GM21737 (cell line): ENCODE data around the gene GEN1.
A peak's percentile ranks its signal among the peaks of the same experiment; 100 is the strongest.

Experiments used
- ATAC-seq: cut with Tn5 transposase; IDR thresholded peaks from one replicate; pipeline ENCODE4 v1.9.1; 2021; ENCODE audit warnings: mild to moderate bottlenecking, moderate library complexity; ENCODE audit not compliant: unreplicated experiment

The GEN1 gene

DNA sequence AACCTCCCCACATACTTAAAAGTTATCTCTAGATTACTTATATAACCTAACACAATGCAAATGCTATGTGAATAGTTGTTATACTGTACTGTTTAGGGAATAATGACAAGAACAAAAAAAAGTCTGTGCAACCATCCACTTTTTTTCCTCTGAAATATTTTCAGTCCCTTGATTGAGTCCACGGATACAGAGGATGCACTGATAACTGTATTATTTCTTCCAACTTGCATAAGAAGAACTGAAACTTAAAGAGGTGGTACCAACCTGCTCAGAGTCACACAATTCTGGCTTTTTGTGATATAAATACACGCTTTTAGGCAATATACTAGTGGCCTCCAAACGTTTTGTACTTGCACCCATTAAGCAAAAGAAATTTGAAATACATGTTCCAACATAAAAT lies 1.7 kb upstream of the GEN1 start:
- ATAC-seq: peak; percentile 12

DNA sequence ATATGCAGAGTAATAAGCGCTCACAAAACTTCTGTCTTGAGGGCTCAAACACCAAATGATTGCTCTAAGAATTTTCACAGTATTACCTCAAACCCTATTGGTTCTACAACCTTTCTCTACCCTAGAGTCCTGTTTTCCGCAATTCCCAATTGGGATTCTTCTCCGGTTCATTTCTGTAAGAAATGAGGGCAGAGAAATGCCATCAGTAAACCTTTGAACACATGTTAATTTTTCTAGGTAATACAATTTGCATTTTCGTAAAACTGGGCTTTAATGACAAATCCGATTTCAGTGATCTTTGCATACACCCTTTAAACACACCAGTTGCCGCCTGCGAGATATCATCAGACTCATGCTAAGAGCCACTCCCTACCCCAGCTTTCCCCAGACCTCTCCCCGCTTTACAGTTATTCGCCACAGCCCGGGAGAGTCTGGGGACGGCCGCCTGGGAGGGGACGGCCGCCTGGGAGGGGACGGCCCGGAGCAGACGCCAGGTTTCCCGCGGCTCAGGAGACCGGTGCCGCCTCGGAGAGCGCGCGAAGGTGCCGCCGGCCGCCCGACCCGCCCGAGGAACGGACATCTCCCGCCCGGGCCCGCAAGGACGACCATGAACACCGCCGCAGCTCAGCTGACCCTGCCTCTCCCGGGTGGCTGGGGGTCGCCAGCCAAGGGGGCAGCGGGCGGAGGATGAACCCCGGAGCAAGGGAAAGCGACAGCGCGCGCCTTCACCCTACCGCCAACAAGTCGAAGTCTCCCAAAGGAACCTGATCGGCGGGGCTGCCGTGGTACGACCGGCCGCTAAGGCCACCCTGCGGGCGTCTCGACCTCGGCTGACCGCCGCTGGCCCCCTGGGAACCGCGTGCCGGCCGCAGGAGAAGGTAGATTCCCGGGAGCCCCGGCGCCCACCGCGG lies 791 bp upstream of the GEN1 start:
- ATAC-seq: peak; percentile 29

DNA sequence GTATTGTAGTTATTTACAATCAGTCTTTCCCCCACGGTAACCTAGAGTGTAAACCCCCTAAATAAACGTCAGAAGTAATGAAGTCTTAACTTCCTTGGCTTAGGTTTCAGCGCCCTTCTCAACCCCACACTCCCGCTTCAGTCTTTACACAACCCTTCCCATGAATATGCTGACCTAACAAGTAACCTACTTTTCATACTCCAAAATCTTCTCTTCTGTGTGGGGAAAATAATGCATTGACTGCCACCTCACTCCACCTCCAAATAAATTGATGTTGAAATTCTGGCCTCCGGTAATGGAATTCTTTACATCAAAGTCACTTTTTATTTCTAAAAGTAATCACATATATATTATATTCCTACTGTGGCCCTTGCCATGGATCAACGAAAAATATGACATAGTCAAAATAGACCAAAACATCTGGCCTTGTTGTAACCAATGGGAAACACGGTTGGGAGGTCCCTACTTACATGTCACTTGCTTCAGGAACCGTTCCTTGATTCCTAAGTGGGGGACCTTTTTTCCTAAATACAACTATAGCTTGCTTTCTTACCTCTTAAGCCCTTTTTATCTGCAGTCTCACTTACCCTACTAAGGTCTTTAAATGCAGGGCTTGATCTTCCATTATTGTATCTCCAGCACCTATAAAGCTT lies 961 bp downstream of the GEN1 start:
- ATAC-seq: no peak

DNA sequence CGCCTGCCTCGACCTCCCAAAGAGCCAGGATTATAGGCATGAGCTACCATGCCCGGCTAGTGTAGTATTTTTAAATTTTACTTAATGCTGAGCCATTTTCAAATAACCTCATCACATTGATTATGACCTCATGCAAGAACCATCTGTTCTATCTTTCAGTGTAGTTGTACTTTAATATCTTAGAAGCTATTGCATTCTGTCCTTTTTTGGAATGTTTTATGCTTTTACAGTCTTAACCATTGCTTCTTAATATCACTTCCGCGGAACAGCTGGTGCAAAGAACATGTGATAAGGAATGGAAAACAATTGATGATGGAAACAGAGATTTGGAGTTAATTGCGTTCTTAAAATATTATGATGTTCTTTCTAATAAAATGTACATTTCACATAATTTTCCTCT lies 2.7 kb downstream of the GEN1 start:
- no peak for ATAC-seq

DNA sequence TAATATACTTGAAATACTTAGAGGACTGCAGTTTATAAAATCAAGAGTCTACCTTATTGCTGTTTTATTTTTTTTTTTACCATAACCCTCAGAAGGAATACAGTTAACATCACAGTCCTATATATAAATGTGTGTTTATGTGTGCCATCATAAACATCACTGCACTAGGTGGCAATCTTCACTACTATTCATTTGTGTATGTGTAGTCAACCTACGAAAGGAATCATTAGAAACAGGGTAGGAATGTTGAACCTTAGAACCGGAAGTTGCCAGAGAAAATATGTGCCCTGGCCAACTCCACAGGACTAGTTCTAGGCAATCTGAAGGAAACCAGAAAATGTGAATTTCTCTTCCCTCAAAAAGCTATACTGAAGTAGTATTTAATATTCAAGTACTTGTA lies 3.4 kb downstream of the GEN1 start:
- no peak for ATAC-seq

DNA sequence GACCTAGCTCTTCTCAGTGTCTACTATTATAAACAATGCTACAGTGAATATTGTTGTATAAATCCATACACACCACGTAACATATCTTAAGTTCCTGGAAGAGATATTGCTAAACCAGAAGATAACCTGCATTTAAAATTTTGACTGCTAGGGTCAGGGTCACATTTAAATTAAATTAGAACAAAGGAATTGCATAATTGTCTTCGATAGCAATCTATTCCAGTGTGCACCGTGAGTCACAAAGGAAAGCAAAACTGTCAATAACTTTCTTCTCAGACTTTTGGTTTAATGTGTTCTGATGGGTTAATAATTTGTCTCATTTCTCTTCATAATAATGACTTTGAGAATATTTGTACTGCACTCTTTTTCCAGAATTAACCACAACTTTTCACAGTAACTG lies 4.2 kb downstream of the GEN1 start:
- no peak for ATAC-seq

DNA sequence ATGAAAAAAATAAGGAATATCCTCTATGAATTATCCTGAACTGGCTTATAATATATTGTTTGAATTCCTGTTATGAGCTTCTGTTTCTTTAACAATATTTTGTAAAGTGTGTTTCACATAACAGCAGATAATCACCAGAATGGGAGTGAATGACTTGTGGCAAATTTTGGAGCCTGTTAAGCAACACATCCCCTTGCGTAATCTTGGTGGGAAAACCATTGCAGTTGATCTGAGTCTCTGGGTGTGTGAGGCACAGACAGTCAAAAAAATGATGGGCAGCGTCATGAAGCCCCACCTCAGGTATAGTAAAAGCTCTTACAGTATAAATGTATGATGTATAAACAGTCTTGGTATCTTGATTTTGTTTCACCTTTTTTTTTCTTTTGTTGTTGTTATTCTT lies 5.9 kb downstream of the GEN1 start:
- ATAC-seq: no peak

DNA sequence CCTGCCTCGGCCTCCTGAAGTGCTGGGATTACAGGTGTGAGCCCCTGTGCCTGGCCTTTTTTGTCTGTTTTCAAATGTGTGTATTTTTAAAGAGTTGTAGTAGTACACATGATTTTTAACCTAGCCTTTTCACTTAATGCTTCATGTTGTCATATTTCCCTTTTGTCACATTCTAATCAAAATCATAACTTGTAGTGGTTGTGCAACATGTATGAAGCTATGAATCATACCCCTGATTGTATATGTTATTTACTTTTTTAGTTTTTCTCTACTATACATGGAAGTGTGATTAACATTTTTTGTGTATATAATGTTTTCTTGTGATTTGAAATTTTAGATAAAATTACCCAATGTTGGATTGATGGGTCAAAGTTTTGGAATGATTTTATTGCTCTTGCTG lies 8.5 kb downstream of the GEN1 start:
- no peak for ATAC-seq

DNA sequence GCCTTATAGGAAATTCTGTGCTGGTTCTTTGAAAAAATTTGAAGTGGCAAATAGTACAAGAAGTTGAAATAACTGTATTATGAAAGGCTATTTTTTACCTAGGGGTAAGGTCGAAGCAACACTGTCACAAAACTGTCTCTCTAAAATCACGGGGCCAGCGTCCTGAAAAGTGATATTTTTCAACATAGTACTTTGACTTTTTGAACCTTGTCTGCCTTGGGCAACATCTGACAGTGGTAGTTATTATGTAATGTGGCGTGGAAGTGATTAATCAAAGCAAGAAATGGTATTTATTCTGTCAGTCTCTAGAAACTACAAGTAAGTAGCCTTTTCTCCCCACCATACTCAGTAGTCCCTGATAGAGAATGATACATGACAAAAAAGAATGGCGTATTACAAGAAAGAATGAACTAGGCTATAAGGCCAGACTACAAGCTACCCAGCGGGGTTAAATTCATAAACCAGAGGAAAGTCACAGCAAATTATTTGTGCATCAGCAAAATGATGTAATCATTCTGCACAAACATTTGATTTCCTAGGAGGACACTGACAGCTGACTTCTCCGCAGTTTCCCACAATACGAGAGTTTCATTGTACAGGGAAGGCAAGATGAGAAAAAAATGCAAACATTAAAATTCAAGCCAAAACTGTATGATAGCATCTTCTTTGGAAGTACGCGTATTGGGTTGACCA lies 9.8 kb downstream of the GEN1 start:
- no peak for ATAC-seq

DNA sequence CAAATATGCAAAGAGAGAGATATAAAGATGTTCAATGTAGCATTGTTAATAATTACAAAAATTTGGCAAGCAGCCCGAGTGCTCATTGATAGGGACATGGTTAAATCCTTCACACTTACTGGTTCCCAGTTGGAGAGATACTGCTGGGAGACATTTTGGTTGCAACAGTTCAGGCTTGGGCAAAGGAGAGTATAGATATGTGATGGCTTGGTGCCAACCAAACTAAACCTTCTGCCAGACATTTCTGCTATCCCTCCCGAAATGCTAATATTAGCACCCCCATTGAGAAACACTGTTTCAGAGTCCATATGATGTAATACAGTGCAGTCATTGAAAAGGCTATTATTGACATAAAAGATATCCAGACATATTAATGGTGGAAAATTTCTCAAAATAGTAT lies 11.5 kb downstream of the GEN1 start:
- ATAC-seq: no peak

DNA sequence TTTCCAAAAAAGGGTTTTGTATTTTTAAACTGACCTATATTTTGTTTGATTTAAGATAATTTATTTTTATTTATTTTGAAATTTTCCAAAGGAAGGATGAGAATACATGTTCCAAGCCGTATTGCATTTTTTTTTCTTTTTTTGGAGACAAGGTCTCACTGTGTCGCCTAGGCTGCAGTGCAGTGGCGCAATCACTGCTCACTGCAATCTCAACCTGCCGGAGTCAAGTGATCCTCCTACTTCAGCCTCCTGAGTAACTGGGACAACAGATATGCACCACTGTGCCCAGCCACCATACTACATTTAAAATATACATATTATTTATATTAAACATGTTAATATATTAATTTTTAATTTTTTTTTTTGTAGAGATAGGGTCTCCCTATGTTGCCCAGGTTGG lies 15.0 kb downstream of the GEN1 start:
- ATAC-seq: no peak

DNA sequence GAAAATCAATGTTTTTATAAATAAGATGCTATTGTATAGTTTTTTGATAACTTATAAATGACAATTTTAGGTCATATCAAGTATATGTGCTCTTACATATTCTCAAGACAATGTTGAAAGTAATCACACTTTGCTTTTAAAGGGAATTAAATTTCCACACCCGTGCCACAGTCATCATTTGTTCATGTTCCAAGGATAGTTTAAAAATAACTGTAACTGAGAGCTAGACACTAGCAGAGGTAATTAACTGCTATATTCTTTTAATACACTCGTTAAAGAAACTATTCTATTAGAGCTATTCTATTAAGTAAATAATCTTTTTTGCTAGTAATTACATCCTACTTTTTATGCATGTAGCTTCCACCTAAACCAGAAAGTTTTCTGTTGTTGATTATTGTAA lies 18.0 kb downstream of the GEN1 start:
- ATAC-seq: no peak

DNA sequence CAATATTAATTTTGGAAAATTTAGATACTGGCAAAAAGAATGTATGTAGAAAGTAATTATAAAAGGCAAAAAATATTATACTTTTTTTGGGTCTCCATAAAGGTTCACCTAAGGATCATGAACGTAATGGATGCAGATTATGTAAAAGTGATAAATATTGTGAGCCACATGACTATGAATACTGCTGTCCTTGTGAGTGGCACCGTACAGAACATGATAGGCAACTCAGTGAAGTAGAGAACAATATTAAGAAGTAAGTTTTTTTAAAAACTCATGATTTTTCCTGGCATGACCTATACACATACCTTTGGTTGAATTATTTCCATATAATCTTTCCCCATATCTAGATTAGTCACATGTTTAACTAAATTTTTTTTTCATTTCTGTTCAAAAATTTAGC lies 18.6 kb downstream of the GEN1 start:
- no peak for ATAC-seq

DNA sequence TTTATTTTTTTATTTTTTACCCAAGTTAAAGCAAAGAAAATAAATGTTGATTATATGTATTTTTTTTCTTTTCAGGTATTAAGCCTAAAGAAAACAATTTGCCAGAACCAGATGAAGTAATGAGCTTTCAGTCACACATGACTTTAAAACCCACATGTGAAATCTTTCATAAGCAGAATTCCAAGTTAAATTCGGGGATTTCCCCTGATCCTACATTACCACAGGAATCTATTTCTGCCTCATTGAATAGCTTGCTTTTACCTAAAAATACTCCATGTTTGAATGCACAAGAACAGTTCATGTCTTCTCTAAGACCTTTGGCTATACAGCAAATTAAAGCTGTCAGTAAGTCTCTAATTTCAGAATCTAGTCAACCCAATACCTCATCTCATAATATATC lies 26.6 kb downstream of the GEN1 start:
- no peak for ATAC-seq

DNA sequence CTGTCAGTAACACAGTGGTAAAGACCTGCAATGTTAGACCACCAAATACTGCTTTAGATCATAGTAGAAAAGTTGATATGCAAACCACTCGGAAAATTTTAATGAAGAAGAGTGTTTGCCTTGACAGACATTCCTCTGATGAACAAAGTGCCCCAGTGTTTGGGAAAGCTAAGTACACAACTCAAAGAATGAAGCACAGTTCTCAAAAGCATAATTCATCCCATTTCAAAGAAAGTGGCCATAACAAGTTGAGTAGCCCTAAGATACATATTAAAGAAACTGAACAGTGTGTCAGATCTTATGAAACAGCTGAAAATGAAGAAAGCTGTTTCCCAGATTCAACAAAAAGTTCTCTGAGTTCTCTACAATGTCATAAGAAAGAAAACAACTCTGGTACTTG lies 27.5 kb downstream of the GEN1 start:
- no peak for ATAC-seq

DNA sequence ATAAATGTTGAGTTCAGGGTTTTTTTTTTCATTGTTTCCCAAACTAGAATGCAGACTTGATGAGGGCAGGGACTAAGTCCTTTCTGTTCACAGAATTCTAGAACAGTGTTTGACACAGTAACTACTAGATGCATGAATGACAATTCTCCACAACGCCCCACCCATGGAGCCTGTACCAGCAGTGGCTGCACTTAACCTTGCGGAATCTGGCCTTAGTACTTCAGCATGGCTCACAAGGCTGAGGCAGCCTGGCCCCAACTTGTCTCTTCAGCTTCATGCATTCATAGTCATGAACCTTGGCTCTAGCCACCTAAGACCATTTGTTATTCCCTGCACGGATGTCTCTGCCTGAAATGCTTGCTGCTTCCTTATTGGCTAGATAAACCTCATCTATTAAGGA lies 32.8 kb downstream of the GEN1 start:
- no peak for ATAC-seq

DNA sequence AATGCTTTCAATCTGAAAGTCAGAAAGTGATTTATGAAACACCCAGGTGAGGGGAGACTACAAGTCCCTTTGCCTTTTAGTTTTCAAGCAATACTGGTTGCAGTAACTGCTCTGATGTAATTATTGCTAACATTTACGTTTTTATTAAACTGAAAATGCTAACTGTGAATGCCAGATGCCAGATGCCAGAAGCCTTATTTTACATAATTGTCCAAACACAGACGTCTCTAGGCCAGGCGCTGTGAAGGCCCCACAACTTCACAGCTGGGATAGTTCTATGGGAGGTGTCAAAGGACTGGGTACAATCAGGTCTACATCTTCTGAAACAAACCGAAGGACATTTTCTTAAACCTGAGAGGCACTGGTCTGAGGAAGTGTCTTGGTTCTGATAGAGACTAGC lies 34.8 kb downstream of the GEN1 start:
- no peak for ATAC-seq

DNA sequence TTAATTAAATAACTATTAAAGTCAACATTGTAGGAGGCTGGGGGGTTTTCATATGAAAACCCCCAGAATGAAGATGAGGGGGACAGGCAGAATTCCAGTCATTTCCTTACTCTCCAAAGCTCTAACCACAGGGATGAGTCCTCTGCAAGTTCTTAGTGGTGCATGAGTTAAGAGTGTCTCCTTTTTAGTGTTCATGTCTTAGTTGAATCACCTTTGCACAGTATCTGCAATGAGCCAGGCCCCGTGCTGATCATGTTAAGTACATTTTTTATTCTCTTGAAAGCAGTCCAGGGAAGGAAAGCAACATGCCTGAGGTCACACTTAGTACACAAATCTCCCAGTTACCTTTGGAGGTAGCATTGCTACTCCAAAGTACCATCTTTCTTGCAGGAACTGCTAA lies 36.6 kb downstream of the GEN1 start:
- ATAC-seq: no peak

DNA sequence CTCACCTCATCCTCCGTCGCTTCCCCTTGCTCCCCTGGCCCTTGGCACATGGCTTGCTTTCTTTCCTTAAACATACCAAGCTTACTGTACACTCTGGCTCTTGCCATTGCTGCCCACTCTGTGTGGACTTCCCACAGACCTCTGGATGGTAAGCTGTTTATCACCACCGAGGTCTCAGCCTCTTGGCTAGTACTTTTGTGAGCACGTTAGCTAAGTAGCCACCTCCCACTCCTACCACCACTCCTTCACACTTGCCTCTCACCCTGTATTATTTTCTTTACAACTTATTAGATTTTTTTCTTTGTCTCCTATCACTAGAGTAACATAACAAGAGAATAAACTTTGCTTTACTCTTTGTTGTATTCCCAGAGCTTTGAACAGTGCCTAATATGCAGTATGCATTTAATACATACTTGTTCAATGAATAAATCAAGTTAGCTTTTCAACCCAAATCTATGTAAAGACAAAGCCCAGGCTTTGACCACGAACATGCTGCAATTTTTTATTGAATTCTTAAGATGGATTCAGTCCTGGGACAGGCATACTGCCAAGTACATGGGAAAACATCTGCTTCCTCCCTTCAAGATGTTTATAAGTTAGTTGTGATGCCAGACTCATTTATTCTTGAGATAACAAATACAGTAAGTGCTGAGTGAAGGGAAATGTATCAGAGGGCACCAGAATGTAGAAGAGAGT lies 37.3 kb downstream of the GEN1 start:
- ATAC-seq: no peak

DNA sequence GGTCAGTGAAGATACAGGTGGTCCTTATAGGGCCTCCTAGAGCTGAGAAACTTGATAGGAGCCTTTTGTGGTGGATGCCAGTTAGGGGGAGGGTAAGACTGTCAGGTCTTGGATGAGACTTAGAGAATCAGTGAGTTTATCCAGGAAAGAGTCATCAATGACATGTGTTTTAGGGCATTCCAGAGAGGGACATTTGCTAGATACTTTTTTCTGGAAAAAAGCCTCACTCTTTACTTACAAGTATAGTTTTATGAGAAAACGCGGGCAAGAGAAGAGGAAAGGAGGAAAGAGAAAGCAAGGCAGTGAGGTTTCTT lies 37.8 kb downstream of the GEN1 start:
- no peak for ATAC-seq

DNA sequence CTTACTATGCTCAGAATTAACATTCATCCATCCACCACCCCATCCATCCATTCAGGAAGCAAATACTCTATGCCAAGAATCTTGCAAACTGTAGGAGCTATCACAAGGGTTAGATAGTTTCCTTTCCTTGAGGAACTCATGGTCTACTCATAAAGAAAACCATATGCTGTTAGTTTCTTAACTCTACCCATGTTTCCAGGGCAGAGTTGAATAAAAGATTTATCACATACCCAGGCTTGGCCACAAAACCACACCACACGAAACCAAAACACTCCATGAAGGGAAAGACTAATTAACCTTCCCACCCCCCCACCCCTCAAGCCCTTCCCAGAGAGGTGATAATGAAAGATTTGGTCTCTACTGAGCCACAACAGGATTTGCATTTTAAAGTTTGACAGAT lies 38.6 kb downstream of the GEN1 start:
- ATAC-seq: no peak

DNA sequence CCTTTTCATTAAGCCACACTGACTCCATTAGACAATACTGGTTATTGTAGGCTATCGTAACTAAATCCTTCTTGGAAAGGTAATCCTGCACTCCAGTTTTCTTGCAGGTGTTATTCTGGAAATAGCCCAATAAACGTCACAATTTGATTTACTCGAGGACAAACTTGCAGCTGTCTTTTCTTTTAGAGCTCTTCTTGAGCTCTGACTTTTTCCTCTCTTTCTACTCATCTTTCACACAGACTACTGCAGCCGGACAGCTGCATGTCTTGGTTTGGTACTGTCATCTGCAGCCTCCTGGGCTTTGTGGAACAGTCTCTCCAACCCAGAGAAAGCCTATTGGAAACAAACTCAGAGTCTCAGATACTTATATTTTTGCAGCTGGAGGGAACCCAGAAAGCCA lies 39.4 kb downstream of the GEN1 start:
- ATAC-seq: no peak
